GM08714 (cell line): ENCODE results near the gene GOLT1A.

ENCODE experiments used
- H3K4me3 ChIP-seq: fragments of 200-500 bp; sonication (Bioruptor generic); 2 replicates; pipeline ENCODE4 v1.5.1; 2014; ENCODE audit warnings: mild to moderate bottlenecking, low read length, inconsistent platforms
- ZNF274 ChIP-seq: IDR thresholded peaks from 2 replicates; pipeline ENCODE4 v1.6.1; 2012; ENCODE audit warnings: mild to moderate bottlenecking, low read depth, low read length

The GOLT1A gene, protein sequence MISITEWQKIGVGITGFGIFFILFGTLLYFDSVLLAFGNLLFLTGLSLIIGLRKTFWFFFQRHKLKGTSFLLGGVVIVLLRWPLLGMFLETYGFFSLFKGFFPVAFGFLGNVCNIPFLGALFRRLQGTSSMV

DNA sequence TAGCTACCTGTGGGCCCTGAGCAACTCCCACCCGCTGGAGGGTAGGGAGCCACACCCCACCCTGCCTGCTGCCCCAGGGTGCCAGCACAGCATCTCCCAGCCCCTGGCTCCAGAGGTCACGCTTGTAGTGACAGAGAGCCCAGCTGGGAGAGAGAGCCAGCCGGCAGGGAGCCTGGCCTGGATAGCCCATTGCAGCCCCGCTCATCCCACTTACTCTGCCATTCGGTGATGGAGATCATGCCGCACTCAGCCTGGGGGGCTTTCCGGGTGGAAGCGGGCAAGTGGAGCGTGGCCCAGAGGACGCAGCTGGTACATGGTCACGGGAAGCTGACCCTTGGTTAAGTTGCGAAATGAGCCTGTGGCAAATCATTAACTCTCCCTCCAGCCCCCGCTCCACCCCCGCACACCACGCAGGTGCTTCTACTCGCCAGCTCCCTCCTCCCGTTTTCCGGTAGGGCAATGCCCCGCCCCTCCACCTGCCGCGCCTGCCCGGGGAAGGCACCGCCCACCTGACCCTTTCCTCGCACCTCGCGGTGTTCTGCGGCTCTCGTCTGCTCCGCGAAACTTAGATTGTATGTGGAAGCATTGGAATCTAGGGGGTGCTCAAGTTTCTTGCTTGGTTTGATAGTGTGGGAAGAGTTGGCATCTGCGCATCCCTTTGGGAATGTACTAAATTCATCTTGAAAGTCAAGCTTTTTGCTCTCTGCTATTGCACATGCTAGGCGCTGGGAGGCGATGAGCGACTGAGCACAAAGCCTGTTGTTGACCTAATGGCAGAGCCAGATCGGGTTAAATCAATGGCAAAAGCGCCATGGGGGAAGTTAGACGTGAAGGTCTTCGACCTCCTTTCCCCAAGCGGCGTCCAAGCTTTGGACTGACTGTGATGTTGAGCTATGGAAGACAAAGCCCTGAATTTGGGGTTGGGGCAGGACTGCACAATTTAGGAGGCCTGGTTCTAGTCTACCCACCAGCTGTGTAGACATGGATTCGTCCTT, at the start of gene GOLT1A:
TSS of gene GOLT1A (minus strand) at position 321 of the 995 bp plus-strand sequence. CDS start at position 239, 82 bp downstream.
- no peak for TF ChIP-seq ZNF274
- H3K4me3 ChIP-seq = no peak within 1 kb of the TSS

DNA sequence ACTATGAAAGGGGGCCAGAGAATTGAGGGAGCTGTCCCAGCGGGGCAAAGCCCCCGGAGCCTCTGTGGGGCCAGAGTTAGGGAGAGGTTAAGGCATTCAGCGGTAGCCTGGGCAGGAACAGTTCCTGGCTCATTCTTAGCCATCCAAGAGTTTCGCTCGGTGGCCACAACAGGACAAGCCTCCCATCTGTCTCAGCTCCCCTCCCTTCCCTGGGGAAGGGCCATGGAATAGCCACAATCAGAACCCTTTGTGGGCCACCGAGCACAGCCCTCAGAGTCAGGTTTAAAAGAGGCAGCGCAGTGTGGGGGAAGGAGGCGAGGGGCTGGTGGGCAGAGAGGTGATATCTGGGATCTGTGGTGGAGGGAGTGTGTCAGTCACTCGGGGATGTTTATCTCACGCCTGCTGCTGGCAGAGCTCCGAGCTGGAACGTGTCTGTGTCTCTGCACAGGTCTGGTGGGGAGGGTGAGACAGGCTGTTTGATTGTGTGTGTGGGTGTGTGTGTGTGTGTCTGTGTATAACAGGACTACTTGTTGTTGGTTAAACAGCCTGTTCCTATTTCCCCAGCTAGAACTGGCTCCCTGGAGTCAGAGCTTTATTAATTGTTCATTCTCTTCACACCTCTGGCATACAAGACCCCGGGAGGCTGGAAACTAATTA, 49.6 kb upstream of the GOLT1A start:
- no peak for TF ChIP-seq ZNF274
- H3K4me3 ChIP-seq = no peak overlapping the region

DNA sequence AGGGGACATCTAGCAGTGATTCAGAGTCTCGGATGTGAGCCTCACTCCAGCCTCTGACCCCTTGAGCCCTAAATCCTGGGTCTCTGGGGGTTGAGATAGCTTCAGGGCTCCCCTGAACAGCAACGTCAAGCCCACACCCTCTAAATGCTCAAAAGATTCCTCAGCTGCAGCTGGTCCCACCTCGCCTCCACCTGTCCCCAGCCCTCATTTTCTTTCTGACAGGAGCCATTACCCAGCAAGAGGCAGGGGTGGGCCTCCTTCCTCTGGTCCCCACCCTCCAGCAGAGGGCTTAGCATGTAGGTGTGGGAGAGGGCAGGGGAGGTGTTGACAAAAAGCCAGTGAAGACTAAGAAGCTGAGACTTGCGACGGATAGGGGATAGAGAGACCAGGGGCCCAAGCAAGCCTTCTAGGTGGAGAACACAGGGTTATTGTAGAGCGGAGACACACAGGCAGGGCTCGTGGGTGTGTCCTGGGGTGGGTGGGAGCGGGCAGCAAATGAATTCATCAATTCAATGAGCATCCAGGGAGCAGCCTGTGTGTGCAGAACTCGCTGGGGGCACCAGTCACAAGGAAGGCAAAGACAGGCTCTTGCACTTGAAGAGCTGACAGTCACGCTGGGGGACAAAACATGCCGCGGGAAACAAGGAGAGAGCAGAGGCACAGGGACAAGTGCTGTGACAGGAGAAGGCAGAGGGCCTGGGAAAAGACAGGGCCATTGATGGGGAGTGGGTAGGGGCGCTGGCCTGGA, 48.9 kb upstream of the GOLT1A start:
- H3K4me3 ChIP-seq = no peak overlapping the region
- TF ChIP-seq ZNF274 = no peak

DNA sequence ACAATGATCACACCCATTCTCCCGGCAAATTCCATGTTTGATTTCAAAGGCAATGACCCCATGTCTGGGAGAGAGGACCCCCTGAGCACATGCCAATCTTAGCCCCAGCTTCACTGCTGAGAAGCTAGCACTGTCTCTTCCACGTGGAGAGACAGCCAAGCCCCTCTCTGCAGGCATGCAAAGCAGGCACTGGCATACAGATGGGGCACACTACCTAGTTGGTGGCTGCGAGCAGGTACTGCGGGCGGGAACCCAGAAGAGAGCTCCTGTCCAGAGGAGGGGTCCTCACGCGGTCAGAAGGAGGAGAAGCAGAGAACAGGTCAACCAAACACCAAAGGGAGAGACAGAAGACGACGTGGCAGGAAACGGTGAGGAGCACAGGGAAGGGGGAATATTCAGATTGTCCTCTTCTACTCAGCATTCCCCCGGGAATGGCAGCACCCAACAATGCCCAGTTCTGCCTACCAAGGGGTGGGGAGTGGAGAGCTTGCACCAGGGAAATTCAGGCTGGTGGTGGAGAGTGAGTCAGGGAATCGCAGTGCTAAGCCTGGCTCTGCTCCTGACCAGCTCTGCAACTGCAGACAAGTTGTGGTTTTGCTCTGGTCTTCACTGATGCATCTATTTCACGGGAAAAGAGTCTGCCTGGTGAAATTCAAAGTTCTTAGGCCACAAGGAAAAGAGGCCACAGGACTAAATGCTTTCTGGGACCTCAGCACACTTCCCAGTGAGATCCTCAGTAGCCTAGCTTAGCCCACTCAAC, 48.1 kb upstream of the GOLT1A start:
- H3K4me3 ChIP-seq = no peak overlapping the region
- TF ChIP-seq ZNF274 = no peak

DNA sequence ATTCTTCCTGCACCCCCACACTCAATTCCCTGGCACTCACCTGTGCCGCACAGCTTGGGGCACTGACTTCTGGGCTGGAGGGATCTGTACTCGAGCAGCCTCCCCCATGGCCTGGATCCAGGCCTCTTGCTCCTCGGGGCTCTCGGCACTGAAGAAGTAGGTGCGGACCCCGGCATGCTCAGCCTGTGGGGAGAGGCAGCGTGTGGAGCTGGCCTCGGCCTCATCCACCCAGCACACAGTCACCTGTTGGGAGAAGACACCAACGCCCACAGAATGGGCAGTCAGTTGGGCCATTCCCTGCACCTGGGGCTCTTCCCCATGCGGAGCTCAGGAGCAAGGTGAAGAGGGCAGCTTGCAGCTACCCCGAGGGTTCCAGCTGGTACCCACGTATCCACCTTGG, 47.5 kb upstream of the GOLT1A start:
- H3K4me3 ChIP-seq = no peak overlapping the region
- no peak for TF ChIP-seq ZNF274

DNA sequence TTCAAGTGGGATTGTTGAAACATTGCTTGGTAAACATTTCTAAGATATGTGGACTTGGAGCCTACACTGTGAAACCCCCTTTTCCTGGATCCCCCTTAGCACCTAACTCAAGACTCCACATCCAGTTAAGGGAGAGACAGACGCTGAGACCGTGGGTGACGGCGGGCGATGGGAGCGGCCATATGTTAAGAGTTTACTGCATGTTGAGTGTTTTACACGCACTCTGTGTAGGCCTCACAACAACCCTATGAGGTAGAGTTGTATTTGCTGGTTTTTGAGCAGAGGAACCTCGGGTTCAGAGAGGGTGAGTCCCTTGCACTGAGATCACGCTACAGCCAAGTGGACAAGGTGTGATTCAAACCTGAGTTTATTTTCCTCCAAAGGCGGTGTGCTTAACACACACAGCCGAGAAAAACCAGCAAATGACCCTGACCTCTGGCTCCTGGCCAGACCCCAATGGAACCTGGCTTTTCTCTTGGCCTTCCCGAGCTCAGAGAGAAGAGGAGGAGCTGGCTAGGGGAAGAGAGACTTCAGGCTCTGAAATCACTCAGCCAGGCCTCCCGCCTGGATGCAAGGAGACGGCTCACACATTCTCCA, 46.9 kb upstream of the GOLT1A start:
- no peak overlapping the region for H3K4me3 ChIP-seq
- no peak for TF ChIP-seq ZNF274

DNA sequence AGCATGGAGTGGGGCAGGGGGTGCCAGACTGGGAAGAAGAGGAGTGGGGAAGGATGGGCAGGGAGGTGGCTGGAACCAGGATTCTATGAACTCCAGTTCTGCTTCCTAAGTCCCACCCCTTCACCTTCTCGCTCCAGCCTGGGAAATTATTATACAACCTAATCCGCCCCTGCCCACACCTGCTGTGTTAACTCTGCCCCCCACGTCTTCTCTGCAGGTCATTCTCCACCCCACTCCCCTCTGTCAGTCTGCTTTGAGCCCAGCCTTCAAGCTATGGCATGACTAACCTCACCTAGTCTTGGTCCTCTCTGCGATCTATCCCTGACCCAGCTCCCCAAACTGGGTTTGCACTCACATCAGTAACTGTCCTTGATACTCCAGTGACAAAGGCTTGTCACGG, 46.0 kb upstream of the GOLT1A start:
- TF ChIP-seq ZNF274 = no peak
- no peak overlapping the region for H3K4me3 ChIP-seq

DNA sequence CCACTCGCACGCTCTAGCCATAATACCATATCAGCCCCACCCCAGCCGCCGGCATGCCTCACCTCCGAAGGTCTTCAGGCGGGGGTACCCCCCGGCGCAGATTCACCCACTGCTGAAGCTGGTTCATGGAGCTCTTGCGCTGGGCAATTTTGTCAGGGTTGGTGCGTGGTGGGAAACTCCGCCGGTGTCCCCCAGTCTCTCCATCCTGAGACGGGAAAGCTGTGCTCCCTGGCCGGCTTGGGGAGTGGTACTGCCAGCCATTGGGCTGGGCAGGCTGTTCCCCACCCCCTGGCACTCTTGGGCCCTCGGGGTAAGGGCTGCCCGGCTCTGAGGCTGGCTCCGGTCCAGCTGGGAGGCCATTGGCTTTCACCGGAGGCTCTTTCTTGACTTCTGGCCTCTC, 45.4 kb upstream of the GOLT1A start:
- TF ChIP-seq ZNF274 = no peak
- H3K4me3 ChIP-seq = no peak overlapping the region

DNA sequence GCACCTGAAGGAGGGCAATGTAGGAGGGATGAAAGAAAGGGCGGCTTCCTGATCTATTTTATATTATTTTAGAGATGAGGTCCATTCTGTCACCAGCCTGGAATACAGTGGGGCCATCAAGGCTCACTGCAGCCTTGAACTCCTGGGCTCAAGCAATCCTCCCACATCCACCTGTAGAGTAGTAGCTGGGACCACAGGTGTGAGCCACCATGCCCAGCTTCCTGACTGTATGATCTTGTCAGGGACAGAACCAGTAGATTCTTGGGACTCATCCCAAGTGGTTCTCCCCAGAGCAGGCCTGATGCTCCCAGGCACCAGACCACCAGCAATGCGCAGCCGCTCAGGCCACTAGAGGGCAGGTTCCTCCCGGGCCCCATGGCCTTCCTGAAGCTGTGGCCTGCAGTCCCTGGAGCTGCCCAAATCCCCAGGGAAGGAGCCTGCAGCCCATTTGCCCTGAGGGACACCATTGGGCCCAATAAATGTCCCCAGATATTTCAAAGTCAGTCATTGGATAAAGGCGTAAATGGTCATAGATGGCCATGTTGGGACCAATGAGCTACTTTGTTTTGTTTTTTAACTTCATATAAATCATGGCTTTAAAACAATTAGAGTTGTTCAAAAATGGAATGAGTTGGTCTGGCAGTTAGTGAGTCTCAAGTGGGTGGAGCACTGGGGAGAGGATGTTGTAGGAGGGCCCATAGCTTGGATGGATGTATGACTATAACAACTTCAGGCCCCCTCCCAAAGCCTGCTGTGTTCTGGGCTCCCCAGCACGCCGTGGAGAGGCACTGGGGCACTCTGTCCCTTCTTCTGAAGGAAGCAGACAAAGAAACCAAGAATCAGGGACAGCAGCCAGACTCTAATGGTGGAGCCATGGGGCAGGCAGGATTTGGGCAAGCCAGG, 44.7 kb upstream of the GOLT1A start:
- no peak for TF ChIP-seq ZNF274
- no peak overlapping the region for H3K4me3 ChIP-seq

DNA sequence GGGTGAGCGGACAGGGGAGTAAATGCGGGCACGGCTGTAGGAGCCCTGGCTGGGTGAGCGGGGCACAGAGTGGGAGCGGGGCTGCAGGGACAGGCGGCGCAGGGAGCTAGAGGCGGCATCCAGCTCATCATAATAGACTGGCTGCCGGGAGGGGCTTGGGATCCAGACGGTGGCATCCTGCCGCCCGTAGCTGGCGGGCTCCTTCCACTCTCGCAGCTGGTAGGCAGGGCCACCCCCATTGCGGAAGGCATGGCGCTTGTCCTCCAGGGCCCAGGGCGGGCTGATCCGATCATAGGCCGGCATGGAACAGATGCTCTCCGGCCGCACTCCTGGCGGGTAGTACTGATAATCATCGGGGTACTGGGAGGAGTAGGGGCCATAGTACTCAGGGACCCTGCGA, 43.7 kb upstream of the GOLT1A start:
- H3K4me3 ChIP-seq = no peak overlapping the region
- no peak for TF ChIP-seq ZNF274

DNA sequence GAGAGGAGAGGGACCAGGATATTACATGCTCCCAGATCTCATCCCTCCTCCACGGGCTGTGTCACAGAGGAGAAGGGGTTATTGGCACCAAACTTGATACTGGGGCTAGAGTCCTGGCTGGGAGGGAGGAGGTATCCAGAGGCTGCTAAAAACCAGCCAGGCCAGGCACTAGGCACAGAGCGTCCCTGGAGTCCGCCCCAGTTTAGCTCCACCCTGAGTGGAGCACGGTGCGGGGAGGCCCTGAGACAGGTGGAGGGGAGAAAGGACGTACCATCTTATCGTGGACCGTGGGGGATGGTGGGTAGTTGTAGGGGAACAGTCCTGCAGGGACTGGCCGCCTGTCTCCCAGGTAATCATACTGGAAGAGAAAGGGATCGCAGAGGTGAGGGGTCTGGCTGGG, 42.7 kb upstream of the GOLT1A start:
- no peak for TF ChIP-seq ZNF274
- H3K4me3 ChIP-seq = no peak overlapping the region

DNA sequence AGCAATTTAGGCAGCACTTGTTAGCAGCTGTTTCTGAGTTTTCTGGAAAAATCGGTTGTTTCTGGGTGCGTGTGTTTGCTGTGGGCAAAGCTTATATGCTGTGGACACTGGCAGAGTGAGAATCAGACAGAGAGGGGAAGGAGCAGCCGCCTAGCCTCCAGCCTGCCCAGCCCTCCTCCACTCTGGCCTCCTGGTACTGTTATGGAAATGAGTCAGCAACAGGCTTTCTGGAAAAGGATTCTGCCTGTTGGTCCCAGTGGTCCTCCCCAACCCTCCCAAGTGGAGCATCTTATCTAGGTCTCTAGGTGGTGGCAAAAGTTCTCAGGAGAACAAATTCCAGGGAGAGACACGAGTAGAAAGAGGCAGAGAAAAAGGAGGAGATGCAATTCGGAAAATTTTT, 42.2 kb upstream of the GOLT1A start:
- H3K4me3 ChIP-seq = no peak overlapping the region

More for the DNA sequence above, 42.2 kb upstream of the GOLT1A start:
- TF ChIP-seq ZNF274 = no peak
